Measurements from ENCODE around the gene R3HDM4. TPM values are rescaled to one million over a fixed set of nuclear protein-coding genes. Genes with fewer than 3 reads are reported as not detected.
"Not testable (repeated sequence)": the region's sequence is repeated elsewhere in the genome, so short reads cannot be mapped to it uniquely, and the experiment has no call there.

R3HDM4 gene
- polyA plus RNA-seq, 4 donors, result 39.3 to 61.2 (median 47.8) TPM

GRCh38 chr19:862581-863314 lies 50.3 kb downstream of the R3HDM4 start:
- DNase-seq (ENCODE audit: low read depth in 4 of 4, low spot score in 3 of 4), result no peak

DNA sequence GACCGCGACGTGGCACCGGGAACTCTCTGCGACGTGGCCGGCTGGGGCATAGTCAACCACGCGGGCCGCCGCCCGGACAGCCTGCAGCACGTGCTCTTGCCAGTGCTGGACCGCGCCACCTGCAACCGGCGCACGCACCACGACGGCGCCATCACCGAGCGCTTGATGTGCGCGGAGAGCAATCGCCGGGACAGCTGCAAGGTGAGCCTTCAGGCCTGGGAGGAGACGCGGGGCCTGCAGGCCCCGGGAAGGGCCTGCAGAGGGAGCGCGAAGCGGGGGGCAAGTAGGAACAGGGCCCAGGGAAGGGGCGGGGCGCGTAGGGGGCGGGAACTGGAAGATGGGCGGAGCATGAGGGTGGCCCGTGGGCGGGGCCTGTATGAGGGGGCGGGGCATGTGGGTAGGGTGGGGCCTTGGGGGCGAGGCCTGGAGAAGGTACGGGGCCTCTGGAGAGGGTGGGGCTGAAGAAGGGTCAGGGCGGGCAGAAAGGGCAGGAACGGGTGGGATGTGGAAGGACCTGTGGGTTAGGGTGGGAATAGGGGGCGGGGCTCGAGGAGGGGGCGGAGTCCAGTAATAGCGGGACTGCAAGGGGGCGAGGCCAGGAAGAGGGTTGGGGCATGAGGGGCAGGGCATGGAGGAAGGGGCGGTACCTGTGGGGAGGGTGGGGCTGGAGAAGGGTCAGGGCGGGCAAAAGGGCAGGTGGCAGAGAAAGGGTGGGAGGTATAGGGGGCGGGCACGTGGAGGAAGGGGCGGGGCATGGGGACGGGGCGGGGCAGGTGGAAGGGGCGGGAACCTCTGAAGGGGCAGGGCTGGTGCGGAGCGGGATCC lies 51.1 kb downstream of the R3HDM4 start:
- DNase-seq (ENCODE audit: low read depth in 4 of 4, low spot score in 3 of 4), result no peak

- DNase-seq (ENCODE audit: low read depth in 4 of 4, low spot score in 3 of 4), result no peak
Observed at GRCh38 chr19:861141-861755, 51.8 kb downstream of the R3HDM4 start.

DNA sequence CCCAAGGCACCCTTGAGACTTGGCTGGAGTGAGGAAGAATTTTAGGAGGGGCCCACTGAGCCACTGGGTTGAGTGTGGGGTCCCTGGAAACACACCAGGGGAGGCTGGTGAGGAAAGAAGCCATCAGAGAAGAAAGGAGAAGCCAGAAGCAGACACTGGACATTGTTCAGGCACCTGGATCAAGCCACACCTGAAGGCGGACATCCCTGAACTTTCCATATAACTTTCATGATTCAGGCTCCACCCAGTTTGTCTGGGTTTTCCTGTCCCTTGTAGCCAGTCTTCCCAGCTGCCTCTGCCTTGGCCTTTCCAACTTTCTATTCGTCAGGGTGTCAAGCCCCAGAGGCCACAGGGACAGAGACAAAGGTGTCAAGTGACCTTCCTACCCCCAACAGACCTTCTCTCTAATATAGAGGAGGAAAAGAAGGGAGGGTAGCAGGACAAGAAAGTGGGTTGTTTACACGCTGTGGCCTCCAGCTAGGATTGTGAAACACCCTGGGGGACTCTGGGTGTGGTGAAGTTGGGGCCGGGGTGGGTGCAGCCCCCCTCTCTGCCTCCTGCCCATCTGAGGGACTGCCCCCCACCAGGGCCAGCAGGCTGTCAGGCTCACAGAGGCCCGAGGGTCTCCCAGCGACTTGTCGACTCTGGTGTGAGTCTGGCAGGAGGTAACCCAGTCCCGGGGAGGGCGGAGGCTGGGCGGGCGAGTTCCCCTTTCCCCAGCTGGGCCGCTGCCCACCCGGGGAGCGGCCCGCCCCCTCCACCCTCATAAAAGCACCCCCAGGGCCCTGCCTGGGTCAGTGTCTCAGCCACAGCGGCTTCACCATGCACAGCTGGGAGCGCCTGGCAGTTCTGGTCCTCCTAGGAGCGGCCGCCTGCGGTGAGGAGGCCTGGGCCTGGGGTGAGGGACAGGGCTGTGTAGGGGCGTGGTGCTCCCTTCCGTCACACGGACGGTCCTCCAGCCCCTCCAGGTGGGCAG lies 53.9 kb downstream of the R3HDM4 start, which contains the start of gene CFD:
Gene CFD, plus strand, starts transcription at position 797 of the 976 bp plus-strand sequence. Its CDS starts 26 bp downstream, at position 823.
- no peak for DNase-seq (ENCODE audit: low read depth in 4 of 4, low spot score in 3 of 4)

- DNase-seq (ENCODE audit: low read depth in 4 of 4, low spot score in 3 of 4), result no peak
Observed at GRCh38 chr19:858284-858683, 54.7 kb downstream of the R3HDM4 start.

- DNase-seq (ENCODE audit: low read depth in 4 of 4, low spot score in 3 of 4), result no peak
Observed at GRCh38 chr19:855566-856120, 57.4 kb downstream of the R3HDM4 start.

- DNase-seq (ENCODE audit: low read depth in 4 of 4, low spot score in 3 of 4), result no peak
Observed at GRCh38 chr19:855142-855541, 57.9 kb downstream of the R3HDM4 start.

- no peak for DNase-seq (ENCODE audit: low read depth in 4 of 4, low spot score in 3 of 4)
Observed at GRCh38 chr19:854549-854948, 58.5 kb downstream of the R3HDM4 start.

GRCh38 chr19:853614-854220 lies 59.3 kb downstream of the R3HDM4 start:
- DNase-seq (ENCODE audit: low read depth in 4 of 4, low spot score in 3 of 4), result not testable (repeated sequence)

- DNase-seq (ENCODE audit: low read depth in 4 of 4, low spot score in 3 of 4), result no peak
Observed at GRCh38 chr19:853014-853585, 59.9 kb downstream of the R3HDM4 start.

- no peak for DNase-seq (ENCODE audit: low read depth in 4 of 4, low spot score in 3 of 4)
Observed at GRCh38 chr19:852136-853013, 60.6 kb downstream of the R3HDM4 start, which contains the start of gene ELANE. Gene ELANE, plus strand, starts transcription at chr19:852303. Its CDS starts 26 bp downstream, at chr19:852329.

DNA sequence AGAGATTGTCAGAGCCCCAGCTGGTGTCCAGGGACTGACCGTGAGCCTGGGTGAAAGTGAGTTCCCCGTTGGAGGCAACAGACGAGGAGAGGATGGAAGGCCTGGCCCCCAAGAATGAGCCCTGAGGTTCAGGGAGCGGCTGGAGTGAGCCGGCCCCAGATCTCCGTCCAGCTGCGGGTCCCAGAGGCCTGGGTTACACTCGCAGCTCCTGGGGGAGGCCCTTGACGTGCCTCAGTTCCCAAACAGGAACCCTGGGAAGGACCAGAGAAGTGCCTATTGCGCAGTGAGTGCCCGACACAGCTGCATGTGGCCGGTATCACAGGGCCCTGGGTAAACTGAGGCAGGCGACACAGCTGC lies 62.1 kb downstream of the R3HDM4 start:
- no peak for DNase-seq (ENCODE audit: low read depth in 4 of 4, low spot score in 3 of 4)

- no peak for DNase-seq (ENCODE audit: low read depth in 4 of 4, low spot score in 3 of 4)
Observed at GRCh38 chr19:850221-850978, 62.6 kb downstream of the R3HDM4 start.

DNA sequence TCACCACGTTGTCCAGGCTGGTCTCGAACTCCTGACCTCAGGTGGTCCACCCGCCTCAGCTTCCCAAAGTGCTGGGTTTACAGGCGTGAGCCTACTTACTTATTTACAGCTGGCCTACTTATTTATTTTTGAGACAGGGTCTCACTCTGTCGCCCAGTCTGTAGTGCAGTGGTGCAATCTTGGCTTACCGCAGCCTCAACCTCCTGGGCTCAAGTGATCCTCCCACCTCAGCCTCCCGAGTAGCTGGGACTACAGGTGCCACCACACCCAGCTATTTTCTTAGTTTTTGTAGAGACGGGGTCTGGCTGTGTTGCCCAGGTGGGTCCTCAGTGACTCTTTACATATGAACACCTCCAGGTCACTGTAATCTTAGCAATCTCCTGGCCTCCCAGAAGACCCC lies 63.8 kb downstream of the R3HDM4 start:
- DNase-seq (ENCODE audit: low read depth in 4 of 4, low spot score in 3 of 4), result not testable (repeated sequence)

DNA sequence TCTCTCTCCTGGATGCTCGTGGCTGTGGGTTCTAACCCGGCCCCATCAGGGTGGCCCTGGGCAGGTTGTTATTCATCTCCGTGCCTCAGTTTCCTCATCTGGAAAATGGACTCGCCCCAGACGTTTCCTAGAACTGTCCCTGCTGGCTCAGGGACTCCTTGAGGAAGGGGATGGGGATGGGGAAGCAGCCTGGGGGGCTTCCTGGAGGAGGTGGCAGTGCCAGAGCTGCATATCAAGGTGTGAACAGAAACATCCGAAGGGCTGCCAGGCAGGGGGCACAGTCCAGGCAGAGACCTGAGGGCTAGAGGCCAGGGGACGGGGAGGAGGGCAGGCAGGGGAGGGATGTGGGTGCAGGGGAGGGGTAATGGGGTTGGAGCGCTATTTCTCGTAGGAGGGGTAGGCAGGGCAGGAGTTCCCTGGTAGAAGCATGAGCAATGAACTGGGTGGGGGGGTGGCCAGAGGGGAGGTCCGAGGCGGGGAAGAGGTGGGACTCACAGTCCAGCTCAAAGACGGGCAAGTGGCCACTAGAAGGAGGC lies 64.6 kb downstream of the R3HDM4 start:
- DNase-seq (ENCODE audit: low read depth in 4 of 4, low spot score in 3 of 4), result no peak

Data from left renal pelvis (tissue), 4 donors.